WTC11 (cell line): ENCODE results near the gene BABAM2. TPM values are rescaled to one million over a fixed set of nuclear protein-coding genes. Genes with fewer than 3 reads are reported as not detected.

Source experiments
- ATAC-seq: fragments of 200-7000 bp; cut with Tn5 transposase; 2 replicates; pipeline ENCODE4 v1.10.0; 2021; ENCODE audit warnings: mild to moderate bottlenecking, moderate library complexity
- CTCF ChIA-PET: fragments of 300-600 bp; sonication (Branson Sonifier 250); formaldehyde crosslinking; loops from one replicate; lab custom pipeline; 2021; ENCODE audit warnings: antibody characterized with exemption; lab: Charles Lee
- POLR2A ChIA-PET: fragments of 350-600 bp; sonication (Branson Sonifier 250); formaldehyde crosslinking; loops from one replicate; lab custom pipeline; 2021; ENCODE audit warnings: antibody characterized with exemption; lab: Charles Lee
- DNase-seq: peaks from one replicate; pipeline ENCODE4 v3.0.0; 2021; ENCODE audit warnings: low spot score
- H3K27ac Mint-ChIP-seq: 2 replicates; pipeline ENCODE4 v1.8.0; 2021; ENCODE audit warnings: mixed read lengths
- H3K27me3 Mint-ChIP-seq: 2 replicates; pipeline ENCODE4 v1.8.0; 2021; ENCODE audit warnings: low read depth, mild to moderate bottlenecking, moderate library complexity, mixed read lengths
- H3K36me3 Mint-ChIP-seq: 2 replicates; pipeline ENCODE4 v1.8.0; 2021; ENCODE audit warnings: mixed read lengths
- H3K4me1 Mint-ChIP-seq: 2 replicates; pipeline ENCODE4 v1.8.0; 2022; ENCODE audit warnings: mixed read lengths
- H3K4me3 Mint-ChIP-seq: 2 replicates; pipeline ENCODE4 v1.8.0; 2021; ENCODE audit warnings: mild to moderate bottlenecking, moderate library complexity, mixed read lengths
- H3K9me3 Mint-ChIP-seq: 2 replicates; pipeline ENCODE4 v1.8.0; 2021; ENCODE audit warnings: mixed read lengths
- AR ChIP-seq: fragments of 250-450 bp; sonication (Bioruptor Pico); IDR thresholded peaks from 2 replicates; pipeline ENCODE4 v1.9.0; 2021; ENCODE audit warnings: mild to moderate bottlenecking
- ETV6 ChIP-seq: sonication (generic); formaldehyde crosslinking; IDR thresholded peaks from 2 replicates; pipeline ENCODE4 v1.8.1; 2022; ENCODE audit warnings: mild to moderate bottlenecking, missing genetic modification reagents
- FOXP4 ChIP-seq: sonication (generic); formaldehyde crosslinking; IDR thresholded peaks from 2 replicates; pipeline ENCODE4 v1.8.0; 2022; ENCODE audit warnings: mild to moderate bottlenecking, missing genetic modification reagents
- GABPB1 ChIP-seq: sonication (generic); formaldehyde crosslinking; IDR thresholded peaks from 2 replicates; pipeline ENCODE4 v1.8.1; 2023; ENCODE audit warnings: mild to moderate bottlenecking, missing genetic modification reagents
- IRF2 ChIP-seq: sonication (generic); formaldehyde crosslinking; IDR thresholded peaks from 2 replicates; pipeline ENCODE4 v1.8.0; 2022; ENCODE audit warnings: low read depth, missing genetic modification reagents, borderline replicate concordance
- KAT7 ChIP-seq: sonication (generic); formaldehyde crosslinking; IDR thresholded peaks from 2 replicates; pipeline ENCODE4 v1.8.1; 2023; ENCODE audit warnings: missing genetic modification reagents, mild to moderate bottlenecking, borderline replicate concordance
- MAX ChIP-seq: sonication (generic); formaldehyde crosslinking; IDR thresholded peaks from 2 replicates; pipeline ENCODE4 v1.8.0; 2022; ENCODE audit warnings: mild to moderate bottlenecking, missing genetic modification reagents
- MYBL2 ChIP-seq: sonication (generic); formaldehyde crosslinking; IDR thresholded peaks from 2 replicates; pipeline ENCODE4 v1.8.1; 2023; ENCODE audit warnings: mild to moderate bottlenecking, moderate library complexity, missing genetic modification reagents
- NFATC4 ChIP-seq: fragments of 250-450 bp; sonication (Bioruptor Pico); IDR thresholded peaks from 2 replicates; pipeline ENCODE4 v1.9.0; 2021; ENCODE audit warnings: mild to moderate bottlenecking
- NR2C2 ChIP-seq: sonication (generic); formaldehyde crosslinking; IDR thresholded peaks from 2 replicates; pipeline ENCODE4 v1.8.0; 2022; ENCODE audit warnings: mild to moderate bottlenecking, missing genetic modification reagents
- RELA ChIP-seq: sonication (generic); formaldehyde crosslinking; IDR thresholded peaks from 2 replicates; pipeline ENCODE4 v1.8.1; 2022; ENCODE audit warnings: missing genetic modification reagents, mild to moderate bottlenecking, borderline replicate concordance
- RORB ChIP-seq: fragments of 250-450 bp; sonication (Bioruptor Pico); IDR thresholded peaks from 2 replicates; pipeline ENCODE4 v1.9.0; 2021; ENCODE audit warnings: mild to moderate bottlenecking
- SMAD3 ChIP-seq: sonication (generic); formaldehyde crosslinking; IDR thresholded peaks from 2 replicates; pipeline ENCODE4 v1.8.0; 2022; ENCODE audit warnings: missing genetic modification reagents, mild to moderate bottlenecking, borderline replicate concordance
- TCF7 ChIP-seq: sonication (generic); formaldehyde crosslinking; IDR thresholded peaks from 2 replicates; pipeline ENCODE4 v1.8.0; 2022; ENCODE audit warnings: mild to moderate bottlenecking, low read depth, missing genetic modification reagents, moderate library complexity
- ZNF121 ChIP-seq: sonication (generic); formaldehyde crosslinking; IDR thresholded peaks from 2 replicates; pipeline ENCODE4 v1.8.0; 2023; ENCODE audit warnings: missing genetic modification reagents
- ZNF263 ChIP-seq: sonication (generic); formaldehyde crosslinking; IDR thresholded peaks from 2 replicates; pipeline ENCODE4 v1.8.1; 2022; ENCODE audit warnings: low read depth, mild to moderate bottlenecking, moderate library complexity, missing genetic modification reagents
- ZNF281 ChIP-seq: sonication (generic); formaldehyde crosslinking; IDR thresholded peaks from 2 replicates; pipeline ENCODE4 v1.8.0; 2023; ENCODE audit warnings: mild to moderate bottlenecking, missing genetic modification reagents
- ZNF317 ChIP-seq: sonication (generic); formaldehyde crosslinking; IDR thresholded peaks from 2 replicates; pipeline ENCODE4 v1.8.1; 2023; ENCODE audit warnings: low read depth, mild to moderate bottlenecking, moderate library complexity, missing genetic modification reagents, borderline replicate concordance
- total RNA-seq: library from RNA; stranded (reverse); gene quantifications from 3 replicates; pipeline ENCODE4 v1.2.3, GENCODE V29; 2021
- TF ChIP-seq, protein P1 (sequence below): fragments of 250-450 bp; sonication (Bioruptor Pico); IDR thresholded peaks from 2 replicates; pipeline ENCODE4 v1.9.0; 2021; ENCODE audit warnings: mild to moderate bottlenecking, borderline replicate concordance
- TF ChIP-seq, protein P2 (sequence below): fragments of 250-450 bp; sonication (Bioruptor Pico); IDR thresholded peaks from 2 replicates; pipeline ENCODE4 v2.1.2; 2022; ENCODE audit warnings: mild to moderate bottlenecking, moderate library complexity

BABAM2 gene
- total RNA-seq, 1 experiment from 2014 or later: 16.5 TPM

DNA sequence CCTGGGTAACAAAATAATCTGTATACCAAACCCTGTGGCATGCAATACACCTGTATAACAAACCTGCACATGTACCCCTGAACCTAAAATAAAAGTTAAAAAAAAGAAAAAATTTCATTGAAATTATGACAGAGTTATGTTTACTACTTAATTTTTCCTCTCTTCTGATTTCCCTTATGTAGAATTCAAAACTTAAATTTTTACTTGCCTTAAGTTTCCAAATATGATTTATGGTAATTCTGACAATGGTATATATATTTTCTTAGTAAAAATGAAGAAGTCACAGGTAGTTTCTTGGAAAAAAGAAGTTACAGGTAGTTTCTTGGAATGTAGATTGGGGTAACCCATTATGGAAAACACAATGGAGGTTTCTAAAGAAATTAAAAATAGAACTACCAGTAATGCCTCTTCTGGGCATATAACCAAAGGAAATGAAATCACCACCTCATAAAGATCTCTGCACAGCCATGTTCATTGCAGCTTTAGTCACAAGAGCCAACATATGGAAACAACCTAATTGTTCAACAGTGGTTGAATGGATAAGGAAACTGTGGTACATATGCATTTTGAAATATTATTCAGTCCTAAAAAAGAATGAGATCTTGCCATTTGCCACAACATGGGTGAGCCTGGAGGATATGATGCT is 164.9 kb downstream of the BABAM2 start (continued):
- TF ChIP-seq, protein P1, sequence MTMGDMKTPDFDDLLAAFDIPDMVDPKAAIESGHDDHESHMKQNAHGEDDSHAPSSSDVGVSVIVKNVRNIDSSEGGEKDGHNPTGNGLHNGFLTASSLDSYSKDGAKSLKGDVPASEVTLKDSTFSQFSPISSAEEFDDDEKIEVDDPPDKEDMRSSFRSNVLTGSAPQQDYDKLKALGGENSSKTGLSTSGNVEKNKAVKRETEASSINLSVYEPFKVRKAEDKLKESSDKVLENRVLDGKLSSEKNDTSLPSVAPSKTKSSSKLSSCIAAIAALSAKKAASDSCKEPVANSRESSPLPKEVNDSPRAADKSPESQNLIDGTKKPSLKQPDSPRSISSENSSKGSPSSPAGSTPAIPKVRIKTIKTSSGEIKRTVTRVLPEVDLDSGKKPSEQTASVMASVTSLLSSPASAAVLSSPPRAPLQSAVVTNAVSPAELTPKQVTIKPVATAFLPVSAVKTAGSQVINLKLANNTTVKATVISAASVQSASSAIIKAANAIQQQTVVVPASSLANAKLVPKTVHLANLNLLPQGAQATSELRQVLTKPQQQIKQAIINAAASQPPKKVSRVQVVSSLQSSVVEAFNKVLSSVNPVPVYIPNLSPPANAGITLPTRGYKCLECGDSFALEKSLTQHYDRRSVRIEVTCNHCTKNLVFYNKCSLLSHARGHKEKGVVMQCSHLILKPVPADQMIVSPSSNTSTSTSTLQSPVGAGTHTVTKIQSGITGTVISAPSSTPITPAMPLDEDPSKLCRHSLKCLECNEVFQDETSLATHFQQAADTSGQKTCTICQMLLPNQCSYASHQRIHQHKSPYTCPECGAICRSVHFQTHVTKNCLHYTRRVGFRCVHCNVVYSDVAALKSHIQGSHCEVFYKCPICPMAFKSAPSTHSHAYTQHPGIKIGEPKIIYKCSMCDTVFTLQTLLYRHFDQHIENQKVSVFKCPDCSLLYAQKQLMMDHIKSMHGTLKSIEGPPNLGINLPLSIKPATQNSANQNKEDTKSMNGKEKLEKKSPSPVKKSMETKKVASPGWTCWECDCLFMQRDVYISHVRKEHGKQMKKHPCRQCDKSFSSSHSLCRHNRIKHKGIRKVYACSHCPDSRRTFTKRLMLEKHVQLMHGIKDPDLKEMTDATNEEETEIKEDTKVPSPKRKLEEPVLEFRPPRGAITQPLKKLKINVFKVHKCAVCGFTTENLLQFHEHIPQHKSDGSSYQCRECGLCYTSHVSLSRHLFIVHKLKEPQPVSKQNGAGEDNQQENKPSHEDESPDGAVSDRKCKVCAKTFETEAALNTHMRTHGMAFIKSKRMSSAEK (CRISPR knock-in tag): no peak

DNA sequence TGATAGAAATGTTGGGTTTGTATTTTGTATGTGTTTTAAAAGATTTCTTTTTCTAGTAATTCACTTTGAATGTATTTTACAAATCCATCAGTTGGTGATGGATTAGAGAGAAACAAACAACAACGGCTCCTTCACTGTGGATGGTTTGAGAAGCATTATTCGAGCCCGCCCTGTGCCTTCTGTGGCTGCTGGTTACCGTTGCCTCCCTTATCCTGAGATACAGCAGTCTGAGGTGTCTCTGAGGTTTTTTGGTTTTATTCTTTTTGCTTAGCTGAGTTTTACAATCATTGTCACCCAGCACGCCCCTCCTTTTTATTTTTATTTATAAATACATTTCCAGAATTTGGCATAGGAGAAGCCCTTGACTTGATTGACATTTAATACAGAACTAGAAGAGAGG is 168.3 kb downstream of the BABAM2 start:
- POLR2A ChIA-PET: no interaction called here
- Mint-ChIP-seq H3K4me3 (no peak overlapping the region), H3K27me3 (no peaks in the 10 kb centered on the region), H3K27ac (no peak overlapping the region), H3K4me1 (no peaks in the 10 kb centered on the region), H3K9me3 (peaks cover 13% of the 10 kb centered on the region), H3K36me3 (no peaks in the 10 kb centered on the region)
- no peak for ATAC-seq
- DNase-seq: no peak
- no peak for TF ChIP-seq ZNF263
- no peak for TF ChIP-seq RORB (CRISPR knock-in tag)
- TF ChIP-seq, protein P2, sequence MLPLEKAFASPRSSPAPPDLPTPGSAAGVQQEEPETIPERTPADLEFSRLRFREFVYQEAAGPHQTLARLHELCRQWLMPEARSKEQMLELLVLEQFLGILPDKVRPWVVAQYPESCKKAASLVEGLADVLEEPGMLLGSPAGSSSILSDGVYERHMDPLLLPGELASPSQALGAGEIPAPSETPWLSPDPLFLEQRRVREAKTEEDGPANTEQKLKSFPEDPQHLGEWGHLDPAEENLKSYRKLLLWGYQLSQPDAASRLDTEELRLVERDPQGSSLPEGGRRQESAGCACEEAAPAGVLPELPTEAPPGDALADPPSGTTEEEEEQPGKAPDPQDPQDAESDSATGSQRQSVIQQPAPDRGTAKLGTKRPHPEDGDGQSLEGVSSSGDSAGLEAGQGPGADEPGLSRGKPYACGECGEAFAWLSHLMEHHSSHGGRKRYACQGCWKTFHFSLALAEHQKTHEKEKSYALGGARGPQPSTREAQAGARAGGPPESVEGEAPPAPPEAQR (CRISPR knock-in tag): no peak
- TF ChIP-seq RELA (CRISPR knock-in tag): no peak
- TF ChIP-seq AR: no peak
- no peak for TF ChIP-seq NFATC4 (CRISPR knock-in tag)
- TF ChIP-seq KAT7: no peak
- no peak for TF ChIP-seq ZNF317 (CRISPR knock-in tag)
- no peak for TF ChIP-seq ZNF281 (CRISPR knock-in tag)
- TF ChIP-seq TCF7 (CRISPR knock-in tag): no peak
- no peak for TF ChIP-seq MAX (CRISPR knock-in tag)
- no peak for TF ChIP-seq MYBL2
- no peak for TF ChIP-seq ETV6 (CRISPR knock-in tag)
- TF ChIP-seq GABPB1 (CRISPR knock-in tag): no peak
- no peak for TF ChIP-seq IRF2
- TF ChIP-seq ZNF121: no peak
- TF ChIP-seq FOXP4 (CRISPR knock-in tag): no peak
- TF ChIP-seq SMAD3 (CRISPR knock-in tag): no peak
- no peak for TF ChIP-seq NR2C2 (CRISPR knock-in tag)
- CTCF ChIA-PET: no interaction called here
